GM19463 (cell line): ENCODE data around the gene SLC24A3.

Experiments used
- ATAC-seq: cut with Tn5 transposase; IDR thresholded peaks from one replicate; pipeline ENCODE4 v1.9.1; 2021; ENCODE audit warnings: mild to moderate bottlenecking, moderate library complexity; ENCODE audit not compliant: unreplicated experiment

Gene SLC24A3

DNA sequence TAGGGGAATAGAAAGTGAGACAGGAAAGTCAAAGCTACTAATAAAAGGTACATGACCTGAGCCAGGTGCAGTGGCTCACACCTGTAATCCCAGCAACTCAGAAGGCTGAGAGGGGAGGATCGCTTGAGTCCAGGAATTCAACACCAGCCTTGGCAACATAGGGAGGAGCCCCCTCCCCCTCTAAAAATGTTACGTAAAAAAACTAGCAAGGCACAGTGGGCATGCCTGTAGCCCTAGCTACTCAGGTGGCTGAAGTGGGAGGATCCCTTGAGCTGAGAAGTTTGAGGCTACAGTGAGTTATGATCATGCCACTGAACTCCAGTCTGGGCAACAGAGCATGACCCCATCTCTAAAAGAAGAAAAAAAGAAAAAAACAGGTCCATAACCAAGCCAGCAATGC is 359.6 kb downstream of the SLC24A3 start:
- ATAC-seq: no peak

DNA sequence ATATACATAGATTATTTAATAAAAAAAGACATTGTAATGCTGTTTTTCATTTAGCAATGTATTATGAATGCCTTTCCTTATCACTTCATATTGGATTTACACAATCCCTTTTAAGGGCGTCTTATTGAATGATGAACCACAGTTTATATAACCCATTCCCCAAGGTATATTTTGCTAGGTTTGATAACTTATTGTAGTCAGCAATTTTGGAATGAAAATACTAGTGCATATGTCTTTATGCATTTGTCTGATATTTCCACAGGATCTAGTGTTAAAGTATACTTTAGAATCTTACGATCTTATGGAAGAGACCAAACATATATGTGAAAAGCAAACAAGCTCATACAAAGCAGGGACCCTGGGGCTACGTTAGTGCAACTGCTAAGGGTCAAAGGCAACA is 365.2 kb downstream of the SLC24A3 start:
- no peak for ATAC-seq

DNA sequence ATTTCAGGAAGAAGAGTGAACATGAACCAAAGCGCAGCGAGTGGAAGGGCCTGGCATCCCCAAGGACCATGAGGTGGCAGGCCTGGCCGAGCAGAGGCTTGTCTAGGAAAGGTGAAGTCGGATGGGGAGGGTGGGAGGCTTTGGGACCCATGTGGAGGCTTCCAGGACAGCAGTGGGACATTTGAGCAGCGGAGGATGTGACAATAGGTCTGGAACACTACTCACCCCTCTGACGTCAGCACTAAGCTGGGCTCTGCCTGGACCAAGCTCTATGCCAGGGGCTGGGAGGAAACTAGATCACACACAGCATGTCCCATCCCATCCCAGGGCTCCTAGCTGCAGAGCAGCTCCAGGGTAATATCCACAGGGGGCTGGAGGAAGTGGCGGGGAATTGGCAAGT is 370.3 kb downstream of the SLC24A3 start:
- ATAC-seq: no peak

DNA sequence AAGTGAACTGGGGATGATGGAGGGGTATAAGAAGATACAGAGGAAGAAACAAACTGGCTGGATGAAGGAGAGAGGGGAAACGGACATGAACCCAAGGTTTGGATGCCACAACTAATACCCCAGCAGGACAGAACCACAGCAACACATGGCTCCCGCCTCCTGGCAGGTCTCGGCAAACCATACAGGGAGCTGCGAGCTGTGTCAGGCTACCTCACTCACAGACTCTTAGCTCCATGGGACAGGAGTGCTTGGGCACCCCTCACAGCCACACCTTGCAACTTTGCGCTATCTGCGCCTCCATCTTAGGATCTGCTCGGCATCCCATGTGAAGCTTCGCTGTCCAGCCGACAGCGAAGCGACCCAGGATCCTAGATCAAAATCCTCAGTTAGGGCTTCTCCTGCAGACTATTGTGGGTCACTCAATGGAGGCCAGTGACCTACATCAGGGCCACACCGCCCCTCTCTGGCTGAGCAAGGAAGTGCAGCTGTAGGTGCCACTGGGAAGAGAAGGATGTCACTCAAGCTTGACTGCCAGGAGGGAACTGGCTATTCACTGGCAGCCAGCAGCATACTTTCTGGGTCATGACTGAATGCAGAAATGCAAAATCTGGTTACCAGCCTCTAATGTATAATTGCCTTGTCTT is 371.2 kb downstream of the SLC24A3 start:
- ATAC-seq: no peak

DNA sequence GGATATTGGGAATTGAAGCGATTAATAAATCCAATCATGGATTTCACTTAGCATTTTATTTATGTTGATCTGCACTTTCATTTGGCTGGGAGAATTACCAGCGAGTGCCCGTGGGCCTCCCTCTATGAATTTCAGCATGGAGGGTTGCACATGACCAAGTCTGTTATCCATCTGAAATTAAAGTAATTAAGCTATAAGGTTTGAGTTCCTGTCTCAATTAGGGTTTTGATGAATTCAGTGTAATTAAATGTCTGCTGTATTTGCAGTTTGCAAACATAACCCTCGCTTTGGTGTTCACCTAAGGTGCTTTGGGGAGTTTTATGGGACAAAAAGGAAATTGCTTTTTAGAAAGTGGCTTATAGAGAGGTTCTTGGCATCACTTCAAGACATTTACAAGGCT is 375.8 kb downstream of the SLC24A3 start:
- no peak for ATAC-seq

DNA sequence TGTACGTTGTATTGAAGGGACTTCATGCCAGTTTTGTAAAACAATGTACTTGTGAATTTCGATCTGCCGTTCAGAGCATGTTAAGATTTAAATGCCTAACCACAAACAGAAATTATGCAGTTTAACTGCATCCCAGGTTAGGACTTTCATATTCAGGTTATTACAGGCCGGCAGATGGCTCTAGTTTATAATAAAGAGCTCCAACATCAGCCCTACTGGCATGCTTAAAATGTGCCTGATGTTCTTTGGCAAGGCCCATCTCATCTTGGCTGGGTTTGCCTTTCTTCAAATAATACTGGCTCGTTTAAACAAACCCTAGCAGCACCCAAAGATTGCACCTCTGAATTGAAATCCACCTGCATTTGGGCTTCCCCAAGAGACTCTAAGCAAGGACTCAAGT is 376.3 kb downstream of the SLC24A3 start:
- no peak for ATAC-seq

DNA sequence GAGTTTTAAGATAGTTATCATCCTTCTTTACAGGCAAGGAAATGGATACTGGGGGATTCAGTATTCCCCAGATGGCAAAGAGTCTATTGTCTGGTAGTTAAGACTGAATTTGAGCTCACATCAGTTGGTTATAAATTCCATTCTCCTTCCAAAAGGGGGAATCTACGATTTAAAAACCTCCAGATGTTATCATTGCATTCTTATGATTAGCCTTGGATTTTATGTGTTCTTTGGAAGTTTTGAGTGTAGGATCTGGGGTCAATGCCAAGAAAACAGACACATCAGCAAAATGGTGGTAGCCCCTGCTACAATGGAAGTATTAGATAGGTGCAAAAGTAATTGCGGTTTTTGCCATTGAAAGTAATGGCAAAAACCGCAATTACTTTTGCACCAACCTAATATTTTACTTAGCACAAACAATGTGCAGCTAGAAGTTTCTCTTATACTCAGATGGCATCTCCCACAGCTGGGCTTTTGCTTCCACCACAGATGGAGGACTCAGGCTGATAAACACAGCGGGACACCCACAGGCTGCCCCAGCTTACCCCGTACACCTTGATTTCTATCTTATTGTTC is 377.4 kb downstream of the SLC24A3 start:
- no peak for ATAC-seq

DNA sequence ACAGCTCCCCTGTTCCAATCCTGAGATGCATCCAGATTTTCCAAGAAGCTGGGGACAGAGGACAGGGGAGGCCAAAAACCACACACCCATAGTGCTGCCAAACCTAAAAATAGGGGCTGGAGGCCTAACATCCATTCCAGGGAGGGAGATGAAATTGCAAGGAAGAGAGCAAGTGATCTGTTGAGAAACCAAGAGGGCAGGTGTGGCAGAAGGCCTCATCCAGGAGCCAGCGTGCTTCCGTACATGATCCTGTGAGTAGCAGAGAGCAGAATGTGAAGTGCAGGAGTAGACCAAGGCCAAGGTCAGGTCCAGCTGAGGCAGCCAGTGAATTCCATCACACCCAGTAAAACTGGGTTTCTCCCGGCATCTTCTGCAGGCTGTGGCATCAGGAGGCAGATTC is 377.9 kb downstream of the SLC24A3 start:
- ATAC-seq: no peak

DNA sequence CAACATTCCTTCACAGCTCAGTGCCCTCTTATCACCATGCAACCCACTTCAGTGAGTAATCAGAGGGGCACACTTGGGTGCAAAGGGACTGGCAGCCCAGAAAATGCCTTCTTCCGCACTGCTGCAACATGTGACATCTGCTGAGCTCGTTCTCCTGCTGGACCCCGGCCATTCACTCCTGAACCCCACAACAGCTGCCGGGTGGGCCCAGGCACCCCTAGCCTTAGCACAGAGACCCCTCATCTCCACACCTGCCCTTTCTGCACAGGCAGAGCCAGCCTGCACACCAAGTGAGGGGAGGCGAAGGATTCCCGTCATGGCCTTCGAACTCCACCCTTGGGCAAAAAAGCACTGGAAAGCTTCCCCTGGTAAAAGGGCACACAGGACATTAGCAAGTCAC is 381.3 kb downstream of the SLC24A3 start:
- ATAC-seq: no peak

DNA sequence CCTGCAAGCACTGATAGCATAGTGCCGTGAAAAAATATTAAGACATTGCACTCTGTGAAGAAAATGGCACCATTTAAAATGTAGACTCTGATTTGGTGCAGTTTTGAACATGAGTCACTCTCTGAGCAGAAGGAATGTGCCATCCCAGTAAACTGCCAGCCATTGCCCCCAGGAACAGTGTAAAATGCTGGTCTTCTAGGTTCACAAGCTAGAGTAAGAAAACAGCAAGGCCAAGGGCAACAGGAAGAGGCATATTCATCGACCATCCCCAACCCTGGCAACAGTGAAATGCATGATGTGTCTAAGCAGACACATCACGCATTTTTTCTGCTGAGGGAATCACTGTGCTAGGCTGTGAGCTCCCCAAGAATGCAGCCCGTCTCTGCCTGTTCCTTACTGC is 382.5 kb downstream of the SLC24A3 start:
- no peak for ATAC-seq

DNA sequence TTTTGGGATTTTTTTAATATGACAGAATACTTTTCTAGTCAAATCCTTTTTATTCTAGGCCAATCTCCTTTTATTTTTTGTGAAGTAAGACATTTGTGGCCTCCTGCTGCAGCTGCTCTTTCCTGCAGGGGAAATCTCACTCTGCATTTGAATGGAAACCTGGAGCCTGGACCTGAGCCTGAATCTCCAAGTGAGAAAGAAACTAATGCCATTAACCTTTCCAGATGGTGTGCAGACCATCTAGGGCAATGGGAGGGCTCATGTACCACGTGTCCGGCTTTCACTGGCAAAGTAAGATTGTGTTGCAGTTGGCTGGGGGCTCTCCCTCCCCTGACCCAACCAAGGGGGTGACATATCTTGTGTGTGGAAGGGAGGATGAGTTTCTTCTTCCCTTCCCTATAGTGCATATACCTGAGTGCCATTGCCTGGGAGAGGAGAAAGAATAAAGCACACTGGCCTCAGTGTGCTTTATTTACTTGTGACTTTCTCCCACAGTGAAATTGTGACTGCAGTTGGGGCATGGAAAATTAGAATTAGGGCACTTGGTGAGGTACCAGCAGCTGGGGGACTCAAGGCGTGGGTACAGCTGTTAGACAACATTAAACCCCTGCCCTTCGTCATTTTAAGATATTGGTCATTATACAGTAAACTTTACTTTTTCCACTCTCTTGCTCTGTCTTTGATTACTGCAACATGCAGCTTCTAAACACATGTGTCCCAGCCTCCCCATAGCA is 385.8 kb downstream of the SLC24A3 start:
- no peak for ATAC-seq

DNA sequence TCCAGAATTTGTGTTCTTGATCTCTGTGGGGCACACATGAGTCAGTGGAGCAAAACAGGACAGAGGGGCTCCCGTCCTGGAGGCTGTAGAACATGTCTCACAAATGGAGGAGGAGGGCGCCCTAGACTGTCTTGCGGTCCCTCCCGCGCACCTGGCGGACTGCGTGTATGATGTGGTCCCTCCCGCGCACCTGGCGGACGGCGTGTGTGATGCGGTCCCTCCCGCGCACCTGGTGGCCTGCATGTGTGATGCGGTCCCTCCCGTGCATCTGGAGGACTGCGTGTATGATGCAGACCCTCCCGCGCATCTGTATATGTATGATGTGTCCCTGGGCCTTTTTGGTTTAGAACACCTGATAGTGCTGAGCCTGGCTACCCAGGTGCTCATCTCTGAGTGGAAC is 386.8 kb downstream of the SLC24A3 start:
- ATAC-seq: no peak

DNA sequence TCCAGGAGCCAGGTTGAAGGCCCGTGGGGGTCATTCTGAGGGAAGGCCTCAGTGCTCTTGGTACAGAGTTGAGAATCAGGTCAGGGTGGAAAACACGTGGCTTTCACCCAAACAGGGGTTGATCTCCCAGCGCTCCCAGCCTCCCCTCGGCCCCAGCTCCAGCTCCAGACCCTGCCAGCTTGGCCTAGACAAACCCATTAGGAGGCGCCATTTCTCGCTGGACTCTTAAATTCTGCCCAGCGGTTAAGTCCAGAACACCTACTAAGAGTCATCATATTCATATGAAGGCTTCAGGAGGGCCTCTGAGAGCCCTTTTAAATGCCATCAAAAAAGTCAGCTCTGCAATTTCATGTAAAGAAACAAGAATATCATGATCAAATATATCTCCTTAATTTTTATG is 387.6 kb downstream of the SLC24A3 start:
- ATAC-seq: no peak

DNA sequence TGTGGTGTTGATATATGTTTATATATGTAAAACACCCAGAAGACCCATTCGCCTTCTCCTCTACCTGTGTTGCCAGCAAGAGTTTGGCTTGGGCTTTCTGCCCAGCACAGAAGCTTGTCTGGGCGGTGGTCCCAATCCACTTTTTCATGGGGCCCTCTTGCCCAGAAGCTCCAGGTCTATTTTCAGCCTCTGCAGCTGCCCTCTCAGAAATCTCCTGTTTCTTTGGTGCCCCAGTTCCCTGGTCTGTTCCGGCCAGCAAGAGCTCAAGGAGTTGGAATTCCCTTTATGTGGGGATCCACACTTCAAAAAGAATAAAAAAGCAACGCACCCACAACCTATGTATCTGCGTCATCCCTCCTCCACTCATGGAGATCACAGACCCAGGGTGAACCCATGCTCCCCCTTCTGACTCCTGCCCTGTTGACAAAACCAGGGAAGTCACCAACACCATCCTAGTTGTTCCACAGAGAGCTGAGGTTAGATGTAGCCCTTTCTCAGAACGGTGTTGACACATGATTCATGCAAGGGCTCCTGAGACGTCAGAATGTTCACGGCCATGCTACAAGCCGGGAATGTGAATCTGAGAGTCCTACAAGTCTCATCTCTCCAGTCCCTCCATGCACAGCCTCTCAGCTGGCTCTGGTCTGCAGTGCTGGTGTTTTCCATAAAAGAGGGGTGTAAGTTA is 388.8 kb downstream of the SLC24A3 start:
- ATAC-seq: no peak

DNA sequence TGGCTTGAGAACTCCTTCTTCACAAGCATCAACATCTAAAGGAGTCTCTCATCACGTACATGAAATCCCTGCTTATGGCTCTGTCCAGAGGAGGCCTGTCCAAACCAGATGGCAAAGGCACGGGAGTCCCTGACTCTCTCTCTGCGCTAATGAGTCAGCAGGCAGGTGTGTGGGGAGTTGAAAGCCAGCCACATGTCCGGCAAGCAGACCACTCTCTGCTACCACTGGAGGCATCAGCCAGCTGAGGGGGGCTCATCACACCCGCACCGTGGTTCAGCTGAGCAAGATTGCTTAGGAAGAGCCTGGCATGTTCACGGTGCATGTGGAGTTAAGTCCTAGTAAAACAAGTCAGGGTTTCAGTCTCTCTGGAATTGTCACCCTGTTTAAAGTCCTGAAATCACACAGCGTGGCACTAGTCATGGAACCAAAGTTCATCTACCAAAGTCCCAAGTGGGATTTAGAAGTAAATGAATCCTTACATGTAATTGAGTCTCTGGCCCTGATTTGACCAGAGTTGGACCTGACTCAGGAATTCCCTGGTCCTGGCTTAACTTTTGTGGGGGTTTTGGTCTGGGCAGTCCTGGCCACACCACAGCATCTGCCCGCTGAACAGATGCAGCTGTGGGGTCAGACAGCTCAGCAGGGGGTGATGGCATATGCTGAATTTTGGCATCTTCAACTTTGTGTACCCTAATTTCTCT is 390.4 kb downstream of the SLC24A3 start:
- no peak for ATAC-seq

DNA sequence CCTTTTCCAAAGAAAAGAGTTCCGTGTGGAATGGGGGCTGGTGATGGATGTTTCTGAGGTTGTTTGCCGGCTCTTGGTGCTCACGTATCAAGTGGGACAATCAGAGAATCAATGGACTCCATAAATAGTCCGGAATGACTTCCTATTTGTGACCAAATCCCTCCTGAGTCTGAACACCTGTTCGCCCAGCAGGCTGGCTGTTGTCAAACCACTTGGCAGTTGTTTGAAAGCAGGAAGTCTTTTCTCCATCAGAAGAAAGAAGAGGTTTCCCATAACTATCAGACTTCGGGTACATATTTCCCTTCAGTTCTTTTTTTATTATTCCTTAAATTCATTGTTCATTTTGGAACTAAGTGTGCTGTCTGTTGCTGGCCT is 390.9 kb downstream of the SLC24A3 start:
- no peak for ATAC-seq

DNA sequence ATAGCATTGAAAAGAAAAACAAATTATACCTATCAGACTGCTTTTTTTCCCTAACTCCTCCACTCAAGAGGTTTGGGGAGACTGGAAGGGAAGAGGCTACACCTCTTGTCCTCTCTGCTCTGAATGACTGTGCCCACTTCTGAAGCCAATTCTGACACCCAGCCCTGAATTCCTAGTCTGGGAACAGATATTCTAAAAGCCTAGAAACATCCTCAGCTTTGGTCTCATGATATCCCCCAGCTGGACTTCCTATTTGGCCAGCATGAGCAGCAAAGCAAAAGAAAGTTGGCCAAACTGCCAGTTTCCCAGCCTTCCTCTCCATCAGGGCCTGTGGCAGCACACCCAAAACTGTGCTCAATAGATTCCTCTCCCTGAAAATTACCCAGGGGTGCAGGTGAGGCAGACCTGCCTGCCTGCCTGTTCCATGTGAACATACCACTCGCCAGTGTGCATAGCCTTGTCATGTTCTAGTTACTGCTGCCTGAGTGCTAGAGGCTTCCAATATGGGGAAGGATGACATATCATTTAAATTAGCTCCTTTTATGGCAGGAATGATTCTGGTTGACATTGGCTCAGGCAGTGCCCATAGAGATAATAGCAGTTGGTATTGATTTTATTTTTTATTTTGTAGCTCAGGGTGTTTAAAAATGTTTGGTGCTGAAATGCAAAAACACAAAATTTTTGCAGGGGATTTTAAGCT is 393.5 kb downstream of the SLC24A3 start:
- ATAC-seq: no peak

DNA sequence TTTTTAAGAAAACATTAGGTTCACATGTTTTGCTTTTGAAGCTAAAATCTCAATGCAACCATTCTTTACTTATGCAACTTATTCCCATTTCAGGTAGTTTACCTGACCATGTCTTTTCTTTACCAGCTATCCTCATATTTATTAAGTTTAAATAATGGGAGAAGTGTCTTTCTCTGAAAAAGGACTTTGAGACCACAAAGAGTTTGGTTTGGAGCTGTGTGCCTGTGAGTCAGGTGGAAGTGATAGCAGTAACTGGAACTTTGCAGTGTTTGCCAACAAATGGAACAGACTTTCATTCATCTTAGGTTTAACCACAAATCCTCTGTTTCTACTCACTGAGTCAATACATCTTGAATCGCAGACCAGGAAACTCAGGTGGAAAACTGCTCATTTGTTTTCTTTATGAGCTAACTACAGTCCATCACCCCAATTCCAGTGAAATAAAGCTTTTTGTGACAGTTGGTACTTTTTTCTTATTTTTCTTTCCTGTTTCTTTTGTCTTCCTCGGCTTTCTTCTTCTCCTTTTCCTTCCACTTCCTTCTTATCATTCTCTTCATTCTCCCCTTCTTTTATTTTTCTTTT is 397.3 kb downstream of the SLC24A3 start:
- ATAC-seq: no peak

DNA sequence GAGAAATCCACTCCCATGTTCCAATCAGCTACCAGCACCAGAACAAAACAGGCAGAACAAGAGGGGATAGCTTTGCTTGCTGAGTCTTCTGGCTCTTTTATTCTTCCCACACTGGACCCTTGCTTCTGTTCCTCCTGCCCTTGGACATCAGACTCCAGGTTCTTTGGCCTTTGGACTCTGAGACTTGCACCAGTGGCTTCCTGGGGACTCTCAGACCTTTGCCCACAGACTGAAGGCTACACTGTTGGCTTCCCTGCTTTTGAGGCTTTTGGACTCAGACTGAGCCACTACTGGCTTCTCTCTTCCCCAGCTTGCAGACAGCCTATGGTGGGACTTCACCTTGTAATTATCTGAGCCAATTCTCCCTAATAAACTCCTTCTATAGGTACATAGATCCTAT is 403.2 kb downstream of the SLC24A3 start:
- ATAC-seq: no peak

DNA sequence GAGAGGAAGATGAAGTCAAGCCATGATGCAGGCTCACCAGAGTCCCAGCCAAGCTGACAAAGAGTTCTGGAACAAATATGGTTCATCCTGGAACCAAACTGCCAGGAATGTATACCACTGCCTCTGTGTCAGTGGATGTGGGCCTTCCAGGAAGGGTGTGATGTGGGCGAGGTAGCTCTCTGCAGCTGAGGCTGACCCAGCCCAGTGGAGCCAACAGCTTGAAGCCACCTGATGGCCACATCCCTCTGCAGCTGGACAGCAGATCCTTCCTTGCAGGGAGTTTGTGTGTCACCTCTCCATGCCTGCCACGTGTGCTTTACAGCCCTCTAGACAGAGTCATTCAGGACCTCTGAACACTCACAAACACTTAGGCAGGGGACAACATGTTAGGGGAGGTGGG is 403.6 kb downstream of the SLC24A3 start:
- ATAC-seq: no peak
